Measurements from ENCODE around the gene PARN.

GRCh38 chr16:14455573-14455972 lies 174.5 kb downstream of the PARN start:
- TF ChIP-seq POLR2A (IDR thresholded peaks at IDR 0.05; ENCODE audit: low read depth, low read length) (no peak), POLR2AphosphoS5 (IDR thresholded peaks at IDR 0.05; ENCODE audit: low read depth, low read length) (no peak)
